Body of pancreas (tissue), 4 donors: ENCODE results near the gene PRIM1.

ENCODE experiments used
- POLR2A ChIP-seq, 3 donors: fragments of 450-650 bp; IDR thresholded peaks; one replicate each; pipeline ENCODE4 v1.6.1; 2016; ENCODE audit warnings: antibody characterized with exemption in 3 of 3, mild to moderate bottlenecking in 2 of 3
- TF ChIP-seq, protein P1 (sequence below), 7 experiments: fragments of 450-650 bp in 4 of 7; fragments of 200-600 bp in 3 of 7; sonication (generic) in 3 of 7; IDR thresholded peaks; one replicate each; pipeline ENCODE4 v1.5.1; 2016 to 2019; ENCODE audit warnings: antibody characterized with exemption in 7 of 7

DNA sequence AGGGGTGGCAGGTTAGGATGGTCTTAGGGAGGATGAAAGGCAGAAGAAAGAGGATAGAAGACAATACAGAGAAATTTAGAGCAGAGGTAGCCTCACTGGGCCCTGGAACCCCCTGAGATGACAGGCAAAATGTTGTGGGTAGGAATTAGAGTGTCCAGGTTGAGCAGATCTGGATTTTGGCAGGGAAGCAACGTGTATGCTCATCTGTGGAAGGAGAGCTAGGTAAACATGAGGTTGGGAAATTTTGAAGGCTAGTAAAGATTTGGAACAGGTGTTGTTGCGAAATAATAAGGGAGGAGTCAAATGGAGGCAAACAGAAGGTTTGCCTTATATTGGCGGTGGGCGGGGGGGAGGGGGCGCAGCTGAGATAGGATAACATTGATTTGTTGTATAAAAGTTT lies 16.3 kb upstream of the PRIM1 start:
- TF ChIP-seq, protein P1, sequence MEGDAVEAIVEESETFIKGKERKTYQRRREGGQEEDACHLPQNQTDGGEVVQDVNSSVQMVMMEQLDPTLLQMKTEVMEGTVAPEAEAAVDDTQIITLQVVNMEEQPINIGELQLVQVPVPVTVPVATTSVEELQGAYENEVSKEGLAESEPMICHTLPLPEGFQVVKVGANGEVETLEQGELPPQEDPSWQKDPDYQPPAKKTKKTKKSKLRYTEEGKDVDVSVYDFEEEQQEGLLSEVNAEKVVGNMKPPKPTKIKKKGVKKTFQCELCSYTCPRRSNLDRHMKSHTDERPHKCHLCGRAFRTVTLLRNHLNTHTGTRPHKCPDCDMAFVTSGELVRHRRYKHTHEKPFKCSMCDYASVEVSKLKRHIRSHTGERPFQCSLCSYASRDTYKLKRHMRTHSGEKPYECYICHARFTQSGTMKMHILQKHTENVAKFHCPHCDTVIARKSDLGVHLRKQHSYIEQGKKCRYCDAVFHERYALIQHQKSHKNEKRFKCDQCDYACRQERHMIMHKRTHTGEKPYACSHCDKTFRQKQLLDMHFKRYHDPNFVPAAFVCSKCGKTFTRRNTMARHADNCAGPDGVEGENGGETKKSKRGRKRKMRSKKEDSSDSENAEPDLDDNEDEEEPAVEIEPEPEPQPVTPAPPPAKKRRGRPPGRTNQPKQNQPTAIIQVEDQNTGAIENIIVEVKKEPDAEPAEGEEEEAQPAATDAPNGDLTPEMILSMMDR (IDR thresholded peaks at IDR 0.05): no peak
- no peak for TF ChIP-seq POLR2A (IDR thresholded peaks at IDR 0.05)
